ENCODE measurements around the gene NDC1. TPM values are rescaled to one million over a fixed set of nuclear protein-coding genes. Genes with fewer than 3 reads are reported as not detected.

NDC1 gene
- total RNA-seq, 1 experiment from 2014 or later = 44.8 TPM

DNA sequence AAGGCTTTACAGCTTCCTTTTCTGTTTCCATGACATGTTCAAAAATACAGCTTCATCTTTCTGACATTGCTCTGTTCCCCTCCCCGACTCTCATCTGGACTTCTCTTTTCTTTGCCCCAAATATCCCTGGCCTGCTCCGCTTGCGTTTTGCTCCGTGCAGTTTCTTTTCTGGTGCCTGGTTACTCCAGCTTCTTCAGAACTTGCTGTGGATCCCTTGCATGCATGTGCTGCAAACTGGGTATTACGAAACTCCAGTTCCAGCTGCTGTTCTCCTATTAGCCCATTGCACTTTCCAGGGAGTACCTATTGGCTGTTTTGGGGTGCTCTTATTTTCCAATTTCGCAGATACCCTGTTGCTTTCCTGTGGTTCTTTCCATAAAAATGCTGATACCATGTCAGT is 9.9 kb upstream of the NDC1 start:
- intact Hi-C loops (cut with micrococcal nuclease; ENCODE audit: unreplicated experiment) = no loop called here
- H3K27me3 Mint-ChIP-seq (ENCODE audit: unreplicated experiment) = peaks cover 9% of the 10 kb centered on the region
- no peaks in the 10 kb centered on the region for H3K9me3 Mint-ChIP-seq (ENCODE audit: low read depth, unreplicated experiment)
- DNase-seq = no peak
- TF ChIP-seq, protein P1, sequence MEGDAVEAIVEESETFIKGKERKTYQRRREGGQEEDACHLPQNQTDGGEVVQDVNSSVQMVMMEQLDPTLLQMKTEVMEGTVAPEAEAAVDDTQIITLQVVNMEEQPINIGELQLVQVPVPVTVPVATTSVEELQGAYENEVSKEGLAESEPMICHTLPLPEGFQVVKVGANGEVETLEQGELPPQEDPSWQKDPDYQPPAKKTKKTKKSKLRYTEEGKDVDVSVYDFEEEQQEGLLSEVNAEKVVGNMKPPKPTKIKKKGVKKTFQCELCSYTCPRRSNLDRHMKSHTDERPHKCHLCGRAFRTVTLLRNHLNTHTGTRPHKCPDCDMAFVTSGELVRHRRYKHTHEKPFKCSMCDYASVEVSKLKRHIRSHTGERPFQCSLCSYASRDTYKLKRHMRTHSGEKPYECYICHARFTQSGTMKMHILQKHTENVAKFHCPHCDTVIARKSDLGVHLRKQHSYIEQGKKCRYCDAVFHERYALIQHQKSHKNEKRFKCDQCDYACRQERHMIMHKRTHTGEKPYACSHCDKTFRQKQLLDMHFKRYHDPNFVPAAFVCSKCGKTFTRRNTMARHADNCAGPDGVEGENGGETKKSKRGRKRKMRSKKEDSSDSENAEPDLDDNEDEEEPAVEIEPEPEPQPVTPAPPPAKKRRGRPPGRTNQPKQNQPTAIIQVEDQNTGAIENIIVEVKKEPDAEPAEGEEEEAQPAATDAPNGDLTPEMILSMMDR (IDR thresholded peaks at IDR 0.05; ENCODE audit: unreplicated experiment) = no peak
- BruUV-seq (replicated peaks) = no TSS peak
- H3K36me3 Mint-ChIP-seq (ENCODE audit: insufficient read depth, unreplicated experiment) = no peaks in the 10 kb centered on the region
- no peaks in the 10 kb centered on the region for H3K4me1 Mint-ChIP-seq (ENCODE audit: low read depth, unreplicated experiment)
- CTCF ChIA-PET = no interaction called here
- H3K4me3 Mint-ChIP-seq (ENCODE audit: low read depth, unreplicated experiment) = no peak overlapping the region
- H3K27ac Mint-ChIP-seq (ENCODE audit: unreplicated experiment) = no peak overlapping the region

DNA sequence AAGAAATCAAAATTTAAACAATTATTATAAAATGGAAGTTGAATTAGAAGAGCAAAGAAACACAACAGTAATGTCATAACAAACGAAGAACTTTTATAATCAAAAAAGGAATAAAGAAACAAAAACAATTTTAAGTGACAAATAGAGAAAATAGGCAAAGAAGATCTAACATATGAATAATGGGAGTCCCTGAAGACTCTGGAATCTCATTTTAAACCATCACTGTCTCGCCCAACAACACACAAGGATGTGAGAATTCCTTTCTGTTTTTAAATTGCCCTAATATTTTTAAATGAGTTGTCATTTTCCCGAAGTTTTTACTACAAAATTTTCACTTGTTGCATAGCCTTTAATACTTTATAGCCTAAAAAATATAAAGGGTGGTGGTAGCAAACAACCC is 4.3 kb upstream of the NDC1 start:
- Mint-ChIP-seq H3K36me3 (ENCODE audit: insufficient read depth, unreplicated experiment) (peaks cover 12% of the 10 kb centered on the region), H3K27me3 (ENCODE audit: unreplicated experiment) (peaks cover 13% of the 10 kb centered on the region), H3K9me3 (ENCODE audit: low read depth, unreplicated experiment) (no peaks in the 10 kb centered on the region), H3K4me3 (ENCODE audit: low read depth, unreplicated experiment) (no peak overlapping the region), H3K27ac (ENCODE audit: unreplicated experiment) (no peak overlapping the region), H3K4me1 (ENCODE audit: low read depth, unreplicated experiment) (no peaks in the 10 kb centered on the region)
- TF ChIP-seq, protein P1 (IDR thresholded peaks at IDR 0.05; ENCODE audit: unreplicated experiment) = no peak
- no peak for DNase-seq
- no TSS peak for BruUV-seq (replicated peaks)
- CTCF ChIA-PET = no interaction called here
- intact Hi-C loops (cut with micrococcal nuclease; ENCODE audit: unreplicated experiment) = no loop called here

DNA sequence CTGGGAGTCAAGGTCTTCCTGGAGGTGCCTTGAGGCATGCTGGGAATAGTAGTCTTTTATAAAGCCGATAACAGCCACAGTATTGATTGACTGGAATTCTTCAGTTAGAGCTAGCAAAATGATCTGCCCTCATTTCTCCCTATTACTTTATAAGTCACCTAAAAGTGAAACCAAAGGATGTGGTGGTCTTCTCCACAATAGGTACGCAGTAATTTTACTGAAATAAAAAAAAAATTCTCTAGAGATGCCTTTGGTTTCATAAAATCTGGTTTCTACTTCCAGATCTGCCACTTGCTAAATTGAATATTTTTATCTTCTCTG is 518 bp upstream of the NDC1 start:
- peaks cover 21% of the 10 kb centered on the region for H3K4me1 Mint-ChIP-seq (ENCODE audit: low read depth, unreplicated experiment)
- peaks cover 13% of the 10 kb centered on the region for H3K27me3 Mint-ChIP-seq (ENCODE audit: unreplicated experiment)
- H3K4me3 Mint-ChIP-seq (ENCODE audit: low read depth, unreplicated experiment) = peak overlapping the region; percentile 85
- no TSS peak for BruUV-seq (replicated peaks)
- TF ChIP-seq, protein P1 (IDR thresholded peaks at IDR 0.05; ENCODE audit: unreplicated experiment) = no peak
- intact Hi-C loops (cut with micrococcal nuclease; ENCODE audit: unreplicated experiment) = no loop called here
- peaks cover 29% of the 10 kb centered on the region for H3K36me3 Mint-ChIP-seq (ENCODE audit: insufficient read depth, unreplicated experiment)
- DNase-seq = no peak
- H3K9me3 Mint-ChIP-seq (ENCODE audit: low read depth, unreplicated experiment) = no peaks in the 10 kb centered on the region
- CTCF ChIA-PET = no interaction called here
- peak overlapping the region; percentile 82 for H3K27ac Mint-ChIP-seq (ENCODE audit: unreplicated experiment)

DNA sequence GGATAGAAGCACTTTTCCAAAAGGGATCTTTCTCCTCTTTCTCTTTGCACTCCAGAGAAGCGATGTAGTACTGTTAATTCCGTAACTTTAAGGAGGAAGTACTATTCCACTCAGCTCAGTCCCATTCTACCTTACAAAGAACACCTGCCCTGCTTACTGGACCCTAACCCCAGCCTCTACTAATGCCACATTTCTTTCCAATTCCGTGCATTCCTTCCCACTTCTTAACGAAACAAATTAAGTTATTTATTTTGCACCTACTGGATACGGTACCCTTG is 511 bp downstream of the NDC1 start:
- DNase-seq = no peak
- H3K27me3 Mint-ChIP-seq (ENCODE audit: unreplicated experiment) = peaks cover 13% of the 10 kb centered on the region
- H3K4me3 Mint-ChIP-seq (ENCODE audit: low read depth, unreplicated experiment) = peak overlapping the region; percentile 85
- no peaks in the 10 kb centered on the region for H3K9me3 Mint-ChIP-seq (ENCODE audit: low read depth, unreplicated experiment)
- TF ChIP-seq, protein P1 (IDR thresholded peaks at IDR 0.05; ENCODE audit: unreplicated experiment) = no peak
- intact Hi-C loops (cut with micrococcal nuclease; ENCODE audit: unreplicated experiment) = no loop called here
- peaks cover 21% of the 10 kb centered on the region for H3K4me1 Mint-ChIP-seq (ENCODE audit: low read depth, unreplicated experiment)
- BruUV-seq (replicated peaks) = TSS peak; percentile 63
- H3K27ac Mint-ChIP-seq (ENCODE audit: unreplicated experiment) = peak overlapping the region; percentile 82
- CTCF ChIA-PET = interaction anchor here (0.7 kb wide), 1 partner anchor 363 kb away, joined by 3 read pairs; no protein-coding TSS in a partner anchor
- peaks cover 29% of the 10 kb centered on the region for H3K36me3 Mint-ChIP-seq (ENCODE audit: insufficient read depth, unreplicated experiment)

DNA sequence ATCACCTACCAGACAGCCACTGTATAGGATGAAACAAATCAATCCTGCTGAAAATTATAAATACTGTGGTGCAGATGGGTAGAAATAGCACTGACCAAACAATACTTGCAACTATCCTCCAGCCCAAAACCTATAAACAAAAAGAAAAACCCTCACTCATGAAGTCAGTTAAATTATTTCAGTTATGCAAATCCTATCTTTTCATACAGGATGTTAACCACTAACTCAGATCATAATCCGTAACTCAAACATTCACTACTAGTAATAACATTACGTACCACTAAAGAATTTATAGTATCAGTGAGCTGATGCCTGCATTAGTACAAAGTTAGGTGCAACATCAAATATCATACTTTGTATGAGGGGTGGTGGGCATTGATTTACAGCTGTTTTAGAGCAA is 2.6 kb downstream of the NDC1 start:
- Mint-ChIP-seq H3K4me1 (ENCODE audit: low read depth, unreplicated experiment) (peaks cover 21% of the 10 kb centered on the region), H3K27me3 (ENCODE audit: unreplicated experiment) (peaks cover 5% of the 10 kb centered on the region), H3K36me3 (ENCODE audit: insufficient read depth, unreplicated experiment) (peaks cover 30% of the 10 kb centered on the region), H3K27ac (ENCODE audit: unreplicated experiment) (peak overlapping the region; percentile 77), H3K9me3 (ENCODE audit: low read depth, unreplicated experiment) (no peaks in the 10 kb centered on the region), H3K4me3 (ENCODE audit: low read depth, unreplicated experiment) (peak overlapping the region; percentile 56)
- intact Hi-C loops (cut with micrococcal nuclease; ENCODE audit: unreplicated experiment) = no loop called here
- TF ChIP-seq, protein P1 (IDR thresholded peaks at IDR 0.05; ENCODE audit: unreplicated experiment) = no peak
- CTCF ChIA-PET = no interaction called here
- BruUV-seq (replicated peaks) = no TSS peak
- DNase-seq = no peak
